ENCODE results near the gene NRDC. TPM values are rescaled to one million over a fixed set of nuclear protein-coding genes. Genes with fewer than 3 reads are reported as not detected.

Gene NRDC
- total and polyA plus RNA-seq, 2 experiments from 2014 or later = 129 to 217 TPM

DNA sequence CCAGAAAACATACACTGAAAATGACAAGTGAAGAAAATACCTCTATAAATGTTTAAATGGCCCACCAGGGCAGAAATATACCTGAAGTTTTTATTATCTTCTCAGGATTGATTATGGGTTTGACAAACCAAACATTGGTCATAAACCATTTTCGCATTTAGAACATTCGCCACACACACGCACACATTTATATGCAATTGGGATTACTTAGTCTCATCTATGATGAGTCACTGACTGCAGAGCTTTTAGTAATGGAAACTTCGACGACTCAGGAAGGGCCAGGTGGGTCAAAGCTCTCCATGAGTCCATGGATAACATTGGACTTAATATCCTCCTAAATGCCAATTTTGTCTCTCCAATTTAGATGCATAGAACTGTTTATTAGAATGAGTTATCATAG, 16.9 kb downstream of the NRDC start:
- H2AFZ ChIP-seq = no peak overlapping the region
- Mint-ChIP-seq H3K27ac (peak overlapping the region; percentile 78), H3K4me1 (peaks cover 39% of the 10 kb centered on the region; the same call in 2 of the 3 replicates), H3K36me3 (ENCODE audit: low read depth) (peaks cover 3% of the 10 kb centered on the region; the same call in 1 of the 3 replicates), H3K27me3 (ENCODE audit: insufficient read depth, low read depth, poor library complexity) (no peaks in the 10 kb centered on the region), H3K4me3 (no peak overlapping the region), H3K9me3 (no peaks in the 10 kb centered on the region)
- H3K79me2 ChIP-seq (replicated peaks; ENCODE audit: insufficient read depth) = peaks cover 81% of the 10 kb centered on the region
- H3K36me3 ChIP-seq (ENCODE audit: insufficient read depth) = no peaks in the 10 kb centered on the region
- DNase-seq (ENCODE audit: low spot score) (no peak), ATAC-seq (no peak)
- H3K4me2 ChIP-seq = no peak overlapping the region
- H3F3A ChIP-seq (replicated peaks; ENCODE audit: low read depth) = no peaks in the 10 kb centered on the region
- H4K20me1 ChIP-seq (replicated peaks; ENCODE audit: insufficient read depth) = peaks cover 7% of the 10 kb centered on the region; the same call in 1 of the 2 replicates
- peaks cover 35% of the 10 kb centered on the region for H3K4me1 ChIP-seq (ENCODE audit: insufficient read depth)
- H3K27ac ChIP-seq (ENCODE audit: low read depth) = no peak overlapping the region
- H3K27me3 ChIP-seq (ENCODE audit: insufficient read depth) = no peaks in the 10 kb centered on the region
- TF ChIP-seq EZH2phosphoT487 (IDR thresholded peaks at IDR 0.05; ENCODE audit: unreplicated experiment) (no peak), ZNF331 (CRISPR knock-in tag; IDR thresholded peaks at IDR 0.05; ENCODE audit: low read depth) (no peak), CTCF (conservative IDR thresholded peaks at IDR 0.05; ENCODE audit: low read depth in 2 of 2) (no peak), JUNB (IDR thresholded peaks at IDR 0.05; ENCODE audit: unreplicated experiment) (no peak), POLR2AphosphoS5 (IDR thresholded peaks at IDR 0.05; ENCODE audit: low read depth) (no peak), EZH2 (IDR thresholded peaks at IDR 0.05; ENCODE audit: low read depth, unreplicated experiment) (no peak), STAT1 (IDR thresholded peaks at IDR 0.05; ENCODE audit: unreplicated experiment) (no peak), CREB1 (CRISPR knock-in tag; IDR thresholded peaks at IDR 0.05; ENCODE audit: low read depth) (no peak), ZNF114 (CRISPR knock-in tag; IDR thresholded peaks at IDR 0.05) (no peak), ZNF462 (CRISPR knock-in tag; IDR thresholded peaks at IDR 0.05) (no peak), NANOG (IDR thresholded peaks at IDR 0.05; ENCODE audit: borderline replicate concordance) (no peak)
- TF ChIP-seq, protein P1, sequence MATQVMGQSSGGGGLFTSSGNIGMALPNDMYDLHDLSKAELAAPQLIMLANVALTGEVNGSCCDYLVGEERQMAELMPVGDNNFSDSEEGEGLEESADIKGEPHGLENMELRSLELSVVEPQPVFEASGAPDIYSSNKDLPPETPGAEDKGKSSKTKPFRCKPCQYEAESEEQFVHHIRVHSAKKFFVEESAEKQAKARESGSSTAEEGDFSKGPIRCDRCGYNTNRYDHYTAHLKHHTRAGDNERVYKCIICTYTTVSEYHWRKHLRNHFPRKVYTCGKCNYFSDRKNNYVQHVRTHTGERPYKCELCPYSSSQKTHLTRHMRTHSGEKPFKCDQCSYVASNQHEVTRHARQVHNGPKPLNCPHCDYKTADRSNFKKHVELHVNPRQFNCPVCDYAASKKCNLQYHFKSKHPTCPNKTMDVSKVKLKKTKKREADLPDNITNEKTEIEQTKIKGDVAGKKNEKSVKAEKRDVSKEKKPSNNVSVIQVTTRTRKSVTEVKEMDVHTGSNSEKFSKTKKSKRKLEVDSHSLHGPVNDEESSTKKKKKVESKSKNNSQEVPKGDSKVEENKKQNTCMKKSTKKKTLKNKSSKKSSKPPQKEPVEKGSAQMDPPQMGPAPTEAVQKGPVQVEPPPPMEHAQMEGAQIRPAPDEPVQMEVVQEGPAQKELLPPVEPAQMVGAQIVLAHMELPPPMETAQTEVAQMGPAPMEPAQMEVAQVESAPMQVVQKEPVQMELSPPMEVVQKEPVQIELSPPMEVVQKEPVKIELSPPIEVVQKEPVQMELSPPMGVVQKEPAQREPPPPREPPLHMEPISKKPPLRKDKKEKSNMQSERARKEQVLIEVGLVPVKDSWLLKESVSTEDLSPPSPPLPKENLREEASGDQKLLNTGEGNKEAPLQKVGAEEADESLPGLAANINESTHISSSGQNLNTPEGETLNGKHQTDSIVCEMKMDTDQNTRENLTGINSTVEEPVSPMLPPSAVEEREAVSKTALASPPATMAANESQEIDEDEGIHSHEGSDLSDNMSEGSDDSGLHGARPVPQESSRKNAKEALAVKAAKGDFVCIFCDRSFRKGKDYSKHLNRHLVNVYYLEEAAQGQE (IDR thresholded peaks at IDR 0.05; ENCODE audit: unreplicated experiment) = no peak
- TF ChIP-seq, protein P2, sequence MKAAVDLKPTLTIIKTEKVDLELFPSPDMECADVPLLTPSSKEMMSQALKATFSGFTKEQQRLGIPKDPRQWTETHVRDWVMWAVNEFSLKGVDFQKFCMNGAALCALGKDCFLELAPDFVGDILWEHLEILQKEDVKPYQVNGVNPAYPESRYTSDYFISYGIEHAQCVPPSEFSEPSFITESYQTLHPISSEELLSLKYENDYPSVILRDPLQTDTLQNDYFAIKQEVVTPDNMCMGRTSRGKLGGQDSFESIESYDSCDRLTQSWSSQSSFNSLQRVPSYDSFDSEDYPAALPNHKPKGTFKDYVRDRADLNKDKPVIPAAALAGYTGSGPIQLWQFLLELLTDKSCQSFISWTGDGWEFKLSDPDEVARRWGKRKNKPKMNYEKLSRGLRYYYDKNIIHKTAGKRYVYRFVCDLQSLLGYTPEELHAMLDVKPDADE (IDR thresholded peaks at IDR 0.05) = no peak
- no peaks in the 10 kb centered on the region for H3K9me2 ChIP-seq (ENCODE audit: insufficient read depth)
- H3K4me3 ChIP-seq = no peak overlapping the region

Measured in GM23338 (cell line).